PC-9 (cell line): ENCODE data around the gene TBC1D22B.

Experiments
- EZH2 ChIP-seq: fragments of 200-600 bp; sonication (generic); IDR thresholded peaks from 2 replicates; pipeline ENCODE4 v1.8.0; 2017; ENCODE audit warnings: antibody characterized with exemption, low read depth
- TF ChIP-seq, protein P1 (sequence below): fragments of 200-600 bp; sonication (generic); conservative IDR thresholded peaks from 2 replicates; pipeline ENCODE4 v1.6.1; 2017; ENCODE audit warnings: mixed run types, antibody characterized with exemption, mild to moderate bottlenecking, moderate library complexity

GRCh38 chr6:37243131-37243815 lies 14.3 kb upstream of the TBC1D22B start:
- TF ChIP-seq, protein P1, sequence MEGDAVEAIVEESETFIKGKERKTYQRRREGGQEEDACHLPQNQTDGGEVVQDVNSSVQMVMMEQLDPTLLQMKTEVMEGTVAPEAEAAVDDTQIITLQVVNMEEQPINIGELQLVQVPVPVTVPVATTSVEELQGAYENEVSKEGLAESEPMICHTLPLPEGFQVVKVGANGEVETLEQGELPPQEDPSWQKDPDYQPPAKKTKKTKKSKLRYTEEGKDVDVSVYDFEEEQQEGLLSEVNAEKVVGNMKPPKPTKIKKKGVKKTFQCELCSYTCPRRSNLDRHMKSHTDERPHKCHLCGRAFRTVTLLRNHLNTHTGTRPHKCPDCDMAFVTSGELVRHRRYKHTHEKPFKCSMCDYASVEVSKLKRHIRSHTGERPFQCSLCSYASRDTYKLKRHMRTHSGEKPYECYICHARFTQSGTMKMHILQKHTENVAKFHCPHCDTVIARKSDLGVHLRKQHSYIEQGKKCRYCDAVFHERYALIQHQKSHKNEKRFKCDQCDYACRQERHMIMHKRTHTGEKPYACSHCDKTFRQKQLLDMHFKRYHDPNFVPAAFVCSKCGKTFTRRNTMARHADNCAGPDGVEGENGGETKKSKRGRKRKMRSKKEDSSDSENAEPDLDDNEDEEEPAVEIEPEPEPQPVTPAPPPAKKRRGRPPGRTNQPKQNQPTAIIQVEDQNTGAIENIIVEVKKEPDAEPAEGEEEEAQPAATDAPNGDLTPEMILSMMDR = no peak
- TF ChIP-seq EZH2 = no peak
